ENCODE data around the gene IAPP.
"Not testable (repeated sequence)": the region's sequence is repeated elsewhere in the genome, so short reads cannot be mapped to it uniquely, and the experiment has no call there.

The IAPP gene

DNA sequence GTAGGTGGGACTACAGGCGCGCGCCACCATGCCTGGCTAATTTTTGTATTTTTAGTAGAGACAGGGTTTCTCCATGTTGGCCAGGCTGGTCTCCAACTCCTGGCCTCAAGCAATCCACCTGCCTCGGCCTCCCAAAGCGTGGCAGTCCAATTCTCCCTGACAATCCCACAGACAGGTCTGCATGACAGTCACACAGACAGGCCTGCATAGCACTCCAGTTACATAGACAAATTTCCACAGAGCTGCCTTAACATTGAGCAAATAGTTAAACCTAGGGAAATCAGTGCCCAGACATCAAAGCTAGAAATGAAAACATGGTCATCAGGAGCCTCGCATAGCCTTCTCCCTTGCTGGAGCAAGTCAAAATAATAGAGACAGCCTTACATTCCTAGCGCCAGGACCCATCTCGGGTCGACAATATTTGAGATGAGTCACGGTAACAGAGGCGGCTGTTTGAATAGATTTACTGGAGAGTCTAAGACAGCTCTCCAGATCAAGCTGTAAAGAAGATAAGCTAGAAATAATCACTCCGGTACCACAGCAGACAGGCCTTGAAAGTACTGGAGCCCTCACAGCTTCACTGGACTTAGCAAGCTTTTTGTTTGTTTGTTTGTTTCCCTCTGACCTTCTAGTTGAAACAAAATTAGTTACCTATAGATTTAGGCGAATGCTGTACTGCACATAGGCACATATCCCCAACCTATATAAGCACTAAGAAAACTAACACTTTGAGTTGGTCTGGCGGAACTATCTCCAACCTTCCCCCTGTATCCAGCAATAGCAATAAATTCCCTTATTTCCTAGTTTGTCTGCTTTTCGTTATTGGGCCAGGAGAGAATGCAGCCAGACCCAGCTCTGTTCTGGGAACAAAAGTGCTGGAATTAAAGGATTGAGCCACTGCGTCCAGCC is 40.9 kb downstream of the IAPP start:
- Mint-ChIP-seq H3K4me3 (no peak overlapping the region), H3K27ac (no peak overlapping the region), H3K27me3 (ENCODE audit: low read depth) (peaks cover 28% of the 10 kb centered on the region), H3K9me3 (no peaks in the 10 kb centered on the region), H3K4me1 (ENCODE audit: low read depth) (no peaks in the 10 kb centered on the region), H3K36me3 (ENCODE audit: low read depth) (no peaks in the 10 kb centered on the region)
- DNase-seq (ENCODE audit: low spot score) = no peak

DNA sequence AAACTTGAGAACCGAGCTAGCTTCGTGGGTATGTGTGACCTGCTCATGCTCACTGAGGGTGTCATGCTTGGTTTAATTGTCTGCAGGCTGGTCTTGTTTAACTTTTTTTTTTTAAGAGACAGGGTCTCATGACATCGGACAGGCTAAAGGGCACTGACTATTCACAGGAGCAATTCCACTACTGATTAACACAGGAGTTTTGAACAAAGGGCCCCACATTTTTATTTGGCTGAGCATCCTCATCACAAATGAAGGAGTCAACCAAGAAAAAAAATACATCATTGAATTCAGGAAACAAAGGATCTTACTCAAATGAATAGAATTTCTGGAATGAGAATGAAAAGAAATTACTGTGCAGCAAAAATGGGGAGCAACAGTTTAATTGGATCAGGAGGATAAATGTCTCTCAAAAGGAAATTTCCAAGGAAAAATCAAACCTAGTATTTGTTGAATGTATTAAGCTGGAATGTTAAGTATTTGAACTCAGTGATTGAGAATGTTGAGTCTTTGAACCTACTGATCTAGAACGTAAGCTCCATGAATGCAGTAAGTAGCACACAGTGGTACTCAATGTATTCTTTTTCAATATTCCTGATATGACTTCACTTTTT is 43.9 kb downstream of the IAPP start:
- no peak for DNase-seq (ENCODE audit: low spot score)
- H3K4me3 Mint-ChIP-seq = no peak overlapping the region
- H3K4me1 Mint-ChIP-seq (ENCODE audit: low read depth) = no peaks in the 10 kb centered on the region
- H3K27ac Mint-ChIP-seq = no peak overlapping the region
- H3K36me3 Mint-ChIP-seq (ENCODE audit: low read depth) = no peaks in the 10 kb centered on the region
- H3K27me3 Mint-ChIP-seq (ENCODE audit: low read depth) = peaks cover 17% of the 10 kb centered on the region
- H3K9me3 Mint-ChIP-seq = no peaks in the 10 kb centered on the region

DNA sequence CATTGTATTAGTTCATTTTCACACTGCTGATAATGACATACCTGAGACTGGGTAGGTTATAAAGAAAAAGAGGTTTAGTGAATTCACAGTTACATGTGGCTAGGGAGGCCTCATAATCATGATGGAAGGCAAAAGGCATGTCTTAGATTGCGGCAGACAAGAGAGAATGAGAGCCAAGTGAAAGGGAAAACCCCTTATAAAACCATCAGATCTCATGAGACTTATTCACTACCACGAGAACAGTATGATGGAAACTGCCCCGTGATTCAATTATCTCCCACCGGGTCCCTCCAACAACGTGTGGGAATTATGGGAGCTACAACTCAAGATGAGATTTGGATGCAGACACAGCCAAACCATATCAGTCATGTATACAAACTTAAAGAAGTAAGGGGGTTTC is 45.7 kb downstream of the IAPP start:
- H3K27ac Mint-ChIP-seq; DNase-seq (ENCODE audit: low spot score); H3K4me3 Mint-ChIP-seq; H3K36me3 Mint-ChIP-seq (ENCODE audit: low read depth); H3K4me1 Mint-ChIP-seq (ENCODE audit: low read depth); H3K9me3 Mint-ChIP-seq: not testable (repeated sequence)
- peaks cover 20% of the 10 kb centered on the region for H3K27me3 Mint-ChIP-seq (ENCODE audit: low read depth)

GRCh38 chr12:21419009-21419699 is 46.5 kb downstream of the IAPP start:
- not testable (repeated sequence) for H3K4me1 Mint-ChIP-seq (ENCODE audit: low read depth); H3K4me3 Mint-ChIP-seq

DNA sequence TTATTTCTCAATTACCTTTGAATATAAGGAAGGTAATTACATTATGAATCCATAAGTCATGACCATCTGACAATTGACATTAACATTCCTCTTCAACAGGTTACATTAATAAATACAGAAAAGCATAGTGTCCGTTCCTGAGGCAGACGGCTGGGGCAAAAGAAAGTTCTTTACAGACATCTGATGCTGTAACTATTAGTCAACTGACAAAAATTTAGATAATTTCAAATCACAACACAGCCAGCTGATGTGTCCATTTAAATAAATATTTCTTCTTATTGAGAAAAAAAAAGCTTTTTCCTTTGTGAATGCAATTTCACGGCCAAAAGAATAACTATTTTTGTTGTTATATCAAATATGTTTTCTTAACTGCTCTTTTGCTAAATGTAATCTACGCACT is 55.5 kb downstream of the IAPP start:
- Mint-ChIP-seq H3K4me1 (ENCODE audit: low read depth) (no peaks in the 10 kb centered on the region), H3K4me3 (no peak overlapping the region), H3K27me3 (ENCODE audit: low read depth) (peaks cover 14% of the 10 kb centered on the region), H3K36me3 (ENCODE audit: low read depth) (no peaks in the 10 kb centered on the region), H3K27ac (no peak overlapping the region), H3K9me3 (no peaks in the 10 kb centered on the region)
- no peak for DNase-seq (ENCODE audit: low spot score)

More at GRCh38 chr12:21419009-21419699, 46.5 kb downstream of the IAPP start:
- H3K9me3 Mint-ChIP-seq; H3K27ac Mint-ChIP-seq; H3K36me3 Mint-ChIP-seq (ENCODE audit: low read depth); DNase-seq (ENCODE audit: low spot score): not testable (repeated sequence)
- peaks cover 20% of the 10 kb centered on the region for H3K27me3 Mint-ChIP-seq (ENCODE audit: low read depth)
